Gastrocnemius medialis (tissue), 4 donors: ENCODE results near the gene PSMD1. TPM values are rescaled to one million over a fixed set of nuclear protein-coding genes. Genes with fewer than 3 reads are reported as not detected.

Source experiments
- ATAC-seq, 2 donors: fragments of 150-250 bp; one replicate each; pipeline ENCODE4 v1.9.1; 2016
- DNase-seq, 2 donors: peaks; one replicate each; pipeline ENCODE4 v3.0.0-alpha.2; 2019
- H3K27ac ChIP-seq, 4 donors: fragments of 200-600 bp; sonication (generic); 1 replicate in 1 of 4; 2 replicates in 3 of 4; pipeline ENCODE4 v1.5.1; 2016 to 2018; ENCODE audit warnings: mild to moderate bottlenecking in 2 of 4, moderate library complexity in 1 of 4
- H3K27me3 ChIP-seq, 3 donors: fragments of 200-600 bp; sonication (generic) in 2 of 3; 1 replicate in 1 of 3; 2 replicates in 2 of 3; pipeline versions ENCODE4 v1.5.1 to v1.6.0; 2016 to 2019; ENCODE audit warnings: mild to moderate bottlenecking in 1 of 3, moderate library complexity in 1 of 3
- H3K36me3 ChIP-seq, 2 donors: fragments of 200-600 bp; sonication (generic) in 1 of 2; one replicate each; pipeline ENCODE4 v1.5.1; 2017 to 2018
- H3K4me1 ChIP-seq, 2 donors: fragments of 200-600 bp; sonication (generic) in 1 of 2; one replicate each; pipeline ENCODE4 v1.5.1; 2016 to 2017; ENCODE audit warnings: mild to moderate bottlenecking in 2 of 2
- H3K4me3 ChIP-seq, 4 donors: fragments of 200-600 bp; sonication (generic) in 3 of 4; 1 replicate in 1 of 4; 2 replicates in 3 of 4; pipeline ENCODE4 v1.5.1; 2016 to 2019; ENCODE audit warnings: mild to moderate bottlenecking in 2 of 4
- H3K9me3 ChIP-seq, 3 donors: fragments of 200-600 bp; sonication (generic) in 2 of 3; 1 replicate in 1 of 3; 2 replicates in 2 of 3; pipeline ENCODE4 v1.5.1; 2016 to 2019
- POLR2A ChIP-seq, 2 donors: fragments of 450-650 bp; IDR thresholded peaks; one replicate each; pipeline ENCODE4 v1.6.1; 2017; ENCODE audit warnings: antibody characterized with exemption in 2 of 2, mild to moderate bottlenecking in 2 of 2, moderate library complexity in 2 of 2
- in situ Hi-C, 4 donors: fragments of 200-750 bp; cut with MboI; loops; one replicate each; pipeline versions ENCODE4 v1.15.0 to v1.8.0; 2017; ENCODE audit warnings: low sequenced_read_pairs in 4 of 4
- intact Hi-C: fragments of 100-400 bp; cut with DNase I; formaldehyde crosslinking; loops from one replicate; pipeline ENCODE4 v1.15.1; 2023; ENCODE audit warnings: low total_unique reads
- total RNA-seq, 4 donors: library from RNA; depleted of rRNA; stranded (reverse); fragments of >200 nt; gene quantifications; one replicate each; pipeline versions ENCODE4 v1.1.0 to v1.2.3, GENCODE V29; 2016
- TF ChIP-seq, protein P1 (sequence below), 5 experiments: fragments of 450-650 bp in 3 of 5; fragments of 200-600 bp in 2 of 5; sonication (generic) in 2 of 5; IDR thresholded peaks in 4 of 5; conservative IDR thresholded peaks in 1 of 5; 1 replicate in 4 of 5; 2 replicates in 1 of 5; pipeline ENCODE4 v1.5.1; 2016 to 2019; ENCODE audit warnings: antibody characterized with exemption in 5 of 5, mild to moderate bottlenecking in 3 of 5, moderate library complexity in 3 of 5

PSMD1 gene
- total RNA-seq, result 100 to 1,000 TPM; 169 to 189 (median 182) TPM

- intact Hi-C loops (loop anchor here (5.0 kb wide), 3 partner anchors 234 to 1134 kb away; partner anchors contain the start of genes FBXO36, NCL and TRIP12), in situ Hi-C loops (loop anchor here in 1 of 4 donors (25.0 kb wide), 1 partner anchor 1244 kb away; no protein-coding TSS in a partner anchor)
- peak; percentile 86 to 90 for DNase-seq
- Histone ChIP-seq H3K27me3 (no peaks in the 10 kb centered on the region), H3K4me1 (peaks cover 41 to 49% of the 10 kb centered on the region in 2 donors), H3K9me3 (no peaks in the 10 kb centered on the region), H3K4me3 (peak within 1 kb of the TSS; percentile 94 to 98 (median 96)), H3K27ac (peak within 1 kb of the TSS; percentile 93 to 96 (median 94)), H3K36me3 (peaks cover 0 to 3% of the 10 kb centered on the region in 2 donors)
- ATAC-seq, result peak; percentile 91 to 92
- peak; percentile 68 to 70 for TF ChIP-seq POLR2A (IDR thresholded peaks at IDR 0.05)
- TF ChIP-seq, protein P1, sequence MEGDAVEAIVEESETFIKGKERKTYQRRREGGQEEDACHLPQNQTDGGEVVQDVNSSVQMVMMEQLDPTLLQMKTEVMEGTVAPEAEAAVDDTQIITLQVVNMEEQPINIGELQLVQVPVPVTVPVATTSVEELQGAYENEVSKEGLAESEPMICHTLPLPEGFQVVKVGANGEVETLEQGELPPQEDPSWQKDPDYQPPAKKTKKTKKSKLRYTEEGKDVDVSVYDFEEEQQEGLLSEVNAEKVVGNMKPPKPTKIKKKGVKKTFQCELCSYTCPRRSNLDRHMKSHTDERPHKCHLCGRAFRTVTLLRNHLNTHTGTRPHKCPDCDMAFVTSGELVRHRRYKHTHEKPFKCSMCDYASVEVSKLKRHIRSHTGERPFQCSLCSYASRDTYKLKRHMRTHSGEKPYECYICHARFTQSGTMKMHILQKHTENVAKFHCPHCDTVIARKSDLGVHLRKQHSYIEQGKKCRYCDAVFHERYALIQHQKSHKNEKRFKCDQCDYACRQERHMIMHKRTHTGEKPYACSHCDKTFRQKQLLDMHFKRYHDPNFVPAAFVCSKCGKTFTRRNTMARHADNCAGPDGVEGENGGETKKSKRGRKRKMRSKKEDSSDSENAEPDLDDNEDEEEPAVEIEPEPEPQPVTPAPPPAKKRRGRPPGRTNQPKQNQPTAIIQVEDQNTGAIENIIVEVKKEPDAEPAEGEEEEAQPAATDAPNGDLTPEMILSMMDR (IDR thresholded peaks at IDR 0.05 in 4 of 5, conservative IDR thresholded peaks at IDR 0.05 in 1 of 5), result peak; percentile 88 to 96 (median 95)
Observed at GRCh38 chr2:231056453-231057416, at the start of gene PSMD1. TSS of gene PSMD1 (plus strand) at chr2:231056867. CDS start at chr2:231057026, 159 bp downstream.

GRCh38 chr2:231007286-231008098 lies 49.2 kb upstream of the PSMD1 start:
- Histone ChIP-seq H3K4me3 (no peak overlapping the region), H3K36me3 (no peaks in the 10 kb centered on the region), H3K9me3 (no peaks in the 10 kb centered on the region), H3K27me3 (no peaks in the 10 kb centered on the region), H3K4me1 (no peaks in the 10 kb centered on the region), H3K27ac (no peak overlapping the region)
- in situ Hi-C loops, result no loop called here
- DNase-seq, result no peak
- ATAC-seq, result no peak
- intact Hi-C loops, result no loop called here
- no peak for TF ChIP-seq POLR2A (IDR thresholded peaks at IDR 0.05)
- TF ChIP-seq, protein P1 (IDR thresholded peaks at IDR 0.05 in 4 of 5, conservative IDR thresholded peaks at IDR 0.05 in 1 of 5), result no peak

DNA sequence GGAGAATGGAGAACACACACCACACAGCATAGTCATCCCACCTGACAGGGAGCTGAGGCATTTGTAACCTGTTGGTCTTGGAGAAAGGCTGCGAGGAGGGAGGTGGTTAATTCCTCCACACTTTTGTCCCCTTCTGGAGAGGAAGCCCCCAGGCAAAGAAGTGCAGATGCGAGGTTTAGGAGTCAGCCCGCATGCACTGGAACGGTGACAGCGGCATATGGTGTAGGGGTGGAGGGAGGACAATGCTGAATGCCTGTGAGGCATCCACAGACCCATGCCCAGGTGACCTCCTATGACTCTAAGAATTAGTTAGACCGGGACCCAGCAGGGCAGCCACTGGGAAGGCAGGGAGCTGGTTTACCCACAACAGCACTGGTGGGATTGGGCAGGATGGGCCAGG lies 48.5 kb upstream of the PSMD1 start:
- no peak for DNase-seq
- H3K4me3 ChIP-seq, result no peak overlapping the region

DNA sequence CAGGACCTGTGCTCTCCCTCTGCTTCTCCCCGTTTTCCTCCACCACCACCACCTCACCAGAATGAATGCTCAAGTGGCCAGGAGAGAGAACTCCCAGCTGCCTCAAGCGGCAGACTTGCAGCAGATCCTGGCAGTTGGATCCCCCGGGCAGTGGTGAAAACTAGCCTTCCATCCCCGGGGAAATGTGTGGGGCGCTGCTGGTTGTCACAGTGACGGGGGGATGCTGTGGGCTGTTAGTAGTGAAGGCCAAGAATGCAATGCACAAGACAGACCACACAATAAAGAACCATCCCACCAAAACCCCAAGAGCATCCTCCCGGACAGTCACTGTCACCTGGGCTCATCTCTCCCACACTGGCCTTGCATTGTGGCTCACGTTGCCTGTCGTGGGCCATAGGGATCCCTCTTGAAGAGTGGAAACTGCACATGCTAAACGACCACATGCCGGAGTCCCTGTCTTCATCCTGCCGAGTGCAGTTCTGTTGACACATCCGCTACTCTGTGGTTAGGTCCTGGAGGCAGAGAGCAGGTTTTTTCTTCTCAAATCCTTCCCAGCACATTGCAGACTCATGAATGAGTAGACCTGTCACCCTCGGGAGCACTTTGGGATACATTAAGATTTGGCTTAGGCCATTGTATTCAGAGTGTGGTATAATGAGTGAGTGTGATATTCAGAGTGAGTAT lies 47.3 kb upstream of the PSMD1 start:
- no peaks in the 10 kb centered on the region for H3K27me3 ChIP-seq
- H3K4me3 ChIP-seq, result no peak overlapping the region
- no peaks in the 10 kb centered on the region for H3K36me3 ChIP-seq
- DNase-seq (no peak), ATAC-seq (no peak)
- intact Hi-C loops (no loop called here), in situ Hi-C loops (no loop called here)
- H3K9me3 ChIP-seq, result no peaks in the 10 kb centered on the region
- TF ChIP-seq POLR2A (IDR thresholded peaks at IDR 0.05), result no peak
- TF ChIP-seq, protein P1 (IDR thresholded peaks at IDR 0.05 in 4 of 5, conservative IDR thresholded peaks at IDR 0.05 in 1 of 5), result no peak
- H3K27ac ChIP-seq, result no peak overlapping the region
- no peaks in the 10 kb centered on the region for H3K4me1 ChIP-seq

More for the DNA sequence above, 48.5 kb upstream of the PSMD1 start:
- no peak for ATAC-seq
- in situ Hi-C loops (no loop called here), intact Hi-C loops (no loop called here)
- TF ChIP-seq, protein P1 (IDR thresholded peaks at IDR 0.05 in 4 of 5, conservative IDR thresholded peaks at IDR 0.05 in 1 of 5), result no peak
- Histone ChIP-seq H3K27ac (no peak overlapping the region), H3K9me3 (no peaks in the 10 kb centered on the region), H3K4me1 (no peaks in the 10 kb centered on the region), H3K36me3 (no peaks in the 10 kb centered on the region), H3K27me3 (no peaks in the 10 kb centered on the region)
